GM10248 (cell line): Measurements from ENCODE around the gene HSD3B7.

Source experiments
- CTCF ChIA-PET: fragments of 300-600 bp; sonication (Branson Sonifier 250); formaldehyde crosslinking; extraction: SDS; loops from one replicate; lab custom pipeline; 2021; ENCODE audit warnings: antibody characterized with exemption; lab: Yijun Ruan, JAX
- POLR2A ChIA-PET: fragments of 350-650 bp; sonication (Branson Sonifier 250); formaldehyde crosslinking; extraction: SDS; loops from one replicate; lab custom pipeline; 2020; ENCODE audit warnings: antibody characterized with exemption; lab: Yijun Ruan, JAX
- DNase-seq: peaks from one replicate; pipeline ENCODE4 v3.0.0; 2012; ENCODE audit errors: extremely low spot score
- CTCF ChIP-seq: IDR thresholded peaks from 2 replicates; pipeline ENCODE4 v1.5.1; 2012; ENCODE audit warnings: mild to moderate bottlenecking, low read depth; ENCODE audit errors: extremely low read depth, missing control alignments, control extremely low read depth

HSD3B7 gene

DNA sequence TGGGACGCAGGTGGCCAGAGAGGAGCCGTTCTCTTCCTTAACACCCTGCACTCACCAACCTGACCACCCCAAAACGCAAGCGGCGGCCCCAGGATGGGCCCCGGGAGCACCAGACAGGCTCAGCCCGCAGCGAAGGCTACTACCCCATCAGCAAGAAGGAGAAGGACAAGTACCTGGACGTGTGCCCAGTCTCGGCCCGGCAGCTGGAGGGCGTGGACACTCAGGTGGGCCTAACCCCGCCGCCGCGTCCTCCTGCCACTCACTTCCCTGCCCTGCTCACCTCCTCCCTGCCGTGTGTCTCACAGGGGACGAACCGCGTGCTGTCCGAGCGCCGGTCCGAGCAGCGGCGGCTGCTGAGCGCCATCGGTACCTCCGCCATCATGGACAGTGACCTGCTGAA lies 4.6 kb upstream of the HSD3B7 start:
- POLR2A ChIA-PET = no interaction called here
- DNase-seq = no peak
- no peak for TF ChIP-seq CTCF
- CTCF ChIA-PET = no interaction called here

DNA sequence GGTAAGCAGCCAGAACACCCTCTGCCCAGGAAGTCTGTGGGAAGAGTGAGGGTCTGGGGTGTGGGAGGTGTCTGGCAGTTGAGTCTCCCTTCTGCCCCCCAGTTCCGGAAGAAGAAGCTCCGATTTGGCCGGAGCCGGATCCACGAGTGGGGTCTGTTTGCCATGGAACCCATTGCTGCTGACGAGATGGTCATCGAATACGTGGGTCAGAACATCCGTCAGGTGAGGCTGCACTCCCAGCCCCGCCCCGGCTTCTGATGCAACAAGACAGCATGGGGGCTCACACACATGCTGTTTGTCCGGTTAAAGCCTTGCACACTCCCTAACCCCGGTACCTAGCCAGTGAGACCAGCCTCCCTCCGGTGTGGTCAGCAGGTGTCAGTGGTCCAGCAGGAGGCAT lies 4.0 kb upstream of the HSD3B7 start:
- ChIA-PET CTCF (no interaction called here), POLR2A (no interaction called here)
- no peak for TF ChIP-seq CTCF
- DNase-seq = no peak

DNA sequence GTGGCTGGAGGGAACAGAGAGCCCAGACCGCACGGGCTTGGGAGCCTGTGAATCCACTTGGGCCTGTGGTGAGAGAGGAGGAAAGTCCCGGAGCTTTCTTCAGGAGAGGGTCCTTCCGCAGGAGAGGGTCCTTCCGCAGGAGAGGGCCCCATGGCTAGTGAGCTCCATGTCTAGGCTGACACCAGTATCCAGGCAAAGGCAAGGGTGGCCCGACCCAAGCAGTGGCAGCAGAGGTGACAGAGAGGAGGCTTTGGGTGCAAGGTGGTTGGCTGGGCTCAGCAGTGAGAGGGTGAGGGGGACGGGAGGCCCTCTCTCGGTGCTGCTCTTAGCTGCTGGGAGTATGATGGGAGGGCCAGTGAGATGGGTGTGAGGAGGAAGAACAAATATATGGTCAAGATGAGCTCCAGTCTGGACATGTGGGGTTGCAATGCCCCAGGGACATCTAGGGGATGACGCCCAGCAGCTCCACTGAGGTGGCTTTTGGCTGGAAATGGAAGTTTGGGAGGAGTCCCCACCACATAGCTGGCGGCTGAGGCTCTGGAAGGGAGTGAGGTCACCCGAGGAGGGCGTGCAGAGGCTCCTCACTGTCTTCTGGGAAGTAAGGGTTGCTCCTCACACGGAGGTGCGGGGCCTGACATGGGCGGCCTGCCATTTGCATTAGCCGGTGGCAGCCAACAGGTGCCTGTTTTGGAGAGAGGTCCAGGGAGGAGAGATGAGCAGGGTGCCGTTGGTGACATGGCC lies 2.3 kb upstream of the HSD3B7 start:
- ChIA-PET CTCF (interaction anchor here (1.3 to 4.7 kb wide), 8 partner anchors 8 to 461 kb away, joined by 3 to 32 read pairs (median 14); partner anchors contain the start of genes VKORC1 and ZNF843), POLR2A (no interaction called here)
- DNase-seq = no peak
- no peak for TF ChIP-seq CTCF

DNA sequence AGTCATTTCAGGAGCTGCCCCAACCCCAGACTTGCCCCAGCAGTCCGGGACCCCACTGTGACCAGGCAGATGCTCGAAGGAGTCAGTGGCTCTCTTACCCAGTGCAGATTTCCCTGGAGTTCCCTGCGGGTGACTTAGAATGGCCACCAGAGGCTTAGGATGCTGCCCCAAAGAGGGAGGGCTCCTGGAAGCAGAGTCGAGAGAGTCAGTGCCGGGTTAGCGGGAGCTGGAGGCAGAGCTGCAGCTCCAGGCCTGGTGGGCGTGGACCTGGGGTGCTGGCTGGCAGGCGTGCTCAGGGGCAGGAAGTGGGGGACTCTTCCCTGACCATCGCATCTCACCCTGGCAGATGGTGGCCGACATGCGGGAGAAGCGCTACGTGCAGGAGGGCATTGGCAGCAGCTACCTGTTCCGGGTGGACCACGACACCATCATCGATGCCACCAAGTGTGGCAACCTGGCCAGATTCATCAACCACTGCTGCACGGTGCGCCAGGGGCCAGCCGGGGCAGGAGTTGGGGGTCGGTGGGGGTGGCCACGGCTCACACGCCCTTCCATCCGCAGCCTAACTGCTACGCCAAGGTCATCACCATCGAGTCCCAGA lies 1.6 kb upstream of the HSD3B7 start:
- no peak for DNase-seq
- no peak for TF ChIP-seq CTCF
- POLR2A ChIA-PET = no interaction called here
- CTCF ChIA-PET = interaction anchor here (1.0 to 4.7 kb wide), 16 partner anchors 8 to 461 kb away, joined by 3 to 32 read pairs (median 6); partner anchors contain the start of genes VKORC1 and ZNF843

DNA sequence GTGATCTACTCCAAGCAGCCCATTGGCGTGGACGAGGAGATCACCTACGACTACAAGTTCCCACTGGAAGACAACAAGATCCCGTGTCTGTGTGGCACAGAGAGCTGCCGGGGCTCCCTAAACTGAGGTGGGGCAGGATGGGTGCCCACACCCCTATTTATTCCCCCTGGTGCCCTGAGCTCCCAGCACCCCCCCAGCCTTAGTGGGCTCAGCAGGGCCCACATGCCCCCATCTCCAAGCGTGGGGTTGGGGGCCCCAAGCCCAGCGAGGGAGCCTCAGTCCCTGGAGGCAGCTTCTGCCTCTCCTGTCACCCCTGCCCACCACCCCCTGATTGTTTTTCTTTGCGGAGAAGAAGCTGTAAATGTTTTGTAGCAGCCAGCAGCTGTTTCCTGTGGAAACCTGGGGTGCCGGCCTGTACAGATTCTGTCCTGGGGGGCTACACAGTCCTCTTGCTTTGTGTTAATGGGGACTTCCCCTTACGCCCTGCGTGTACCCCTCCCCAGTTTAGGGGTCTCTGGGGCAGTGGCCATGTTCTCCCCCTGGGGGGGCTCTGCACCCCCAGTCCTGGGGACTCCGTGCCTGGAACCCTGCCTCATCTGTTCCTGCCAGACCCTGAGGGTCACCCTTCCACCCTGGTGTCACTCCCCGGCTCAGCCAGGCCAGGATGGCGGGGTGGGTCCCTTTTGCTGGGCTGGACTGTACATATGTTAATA lies 953 bp upstream of the HSD3B7 start:
- ChIA-PET CTCF (interaction anchor here (0.5 to 4.7 kb wide), 52 partner anchors 9 to 890 kb away, joined by 3 to 32 read pairs (median 4); partner anchors contain the start of genes KAT8, STX4, VKORC1 and ZNF267), POLR2A (interaction anchor here (1.0 kb wide), 1 partner anchor 196 kb away, joined by 3 read pairs; the partner anchor contains the start of gene FUS)
- no peak for DNase-seq
- TF ChIP-seq CTCF = no peak
